ENCODE measurements around the gene MALT1.
A peak's percentile ranks its signal among the peaks of the same experiment; 100 is the strongest.

The MALT1 gene

GRCh38 chr18:58635891-58636290, 35.4 kb upstream of the MALT1 start:
- no peak for TF ChIP-seq CTCF (conservative IDR thresholded peaks at IDR 0.05; ENCODE audit: low read depth, low read length)
- no peak for DNase-seq (ENCODE audit: low read depth)
- no peak overlapping the region for H3K4me3 ChIP-seq (ENCODE audit: low read length)

GRCh38 chr18:58637197-58637596, 34.1 kb upstream of the MALT1 start:
- no peak for TF ChIP-seq CTCF (conservative IDR thresholded peaks at IDR 0.05; ENCODE audit: low read depth, low read length)
- DNase-seq (ENCODE audit: low read depth) = no peak
- no peak overlapping the region for H3K4me3 ChIP-seq (ENCODE audit: low read length)

GRCh38 chr18:58637946-58638345, 33.3 kb upstream of the MALT1 start:
- no peak for TF ChIP-seq CTCF (conservative IDR thresholded peaks at IDR 0.05; ENCODE audit: low read depth, low read length)
- H3K4me3 ChIP-seq (ENCODE audit: low read length) = no peak overlapping the region
- DNase-seq (ENCODE audit: low read depth) = no peak

- no peak for TF ChIP-seq CTCF (conservative IDR thresholded peaks at IDR 0.05; ENCODE audit: low read depth, low read length)
- no peak overlapping the region for H3K4me3 ChIP-seq (ENCODE audit: low read length)
- DNase-seq (ENCODE audit: low read depth) = no peak
These were observed 32.8 kb upstream of the MALT1 start for GRCh38 chr18:58638441-58638840.

- TF ChIP-seq CTCF (conservative IDR thresholded peaks at IDR 0.05; ENCODE audit: low read depth, low read length) = no peak
- no peak for DNase-seq (ENCODE audit: low read depth)
- H3K4me3 ChIP-seq (ENCODE audit: low read length) = no peak overlapping the region
These were observed 32.0 kb upstream of the MALT1 start for GRCh38 chr18:58639237-58639636.

- H3K4me3 ChIP-seq (ENCODE audit: low read length) = no peak overlapping the region
- peak; percentile 45 for DNase-seq (ENCODE audit: low read depth)
- TF ChIP-seq CTCF (conservative IDR thresholded peaks at IDR 0.05; ENCODE audit: low read depth, low read length) = no peak
These were observed 31.4 kb upstream of the MALT1 start for GRCh38 chr18:58639751-58640427.

- H3K4me3 ChIP-seq (ENCODE audit: low read length) = no peak overlapping the region
- peak; percentile 48 for DNase-seq (ENCODE audit: low read depth)
- no peak for TF ChIP-seq CTCF (conservative IDR thresholded peaks at IDR 0.05; ENCODE audit: low read depth, low read length)
These were observed 30.8 kb upstream of the MALT1 start for GRCh38 chr18:58640428-58640805.

Data from retinal pigment epithelial cell (primary cell).